Naive B cell (primary cell): ENCODE results near the gene KRTAP10-11. TPM values are rescaled to one million over a fixed set of nuclear protein-coding genes. Genes with fewer than 3 reads are reported as not detected.
A peak's percentile ranks its signal among the peaks of the same experiment; 100 is the strongest.
"Not testable (repeated sequence)": the region's sequence is repeated elsewhere in the genome, so short reads cannot be mapped to it uniquely, and the experiment has no call there.

ENCODE experiments used
- ATAC-seq, 2 donors: fragments of 150-1000 bp; cut with Tn5 transposase; 2 replicates each; pipeline ENCODE4 v1.10.0; 2021; ENCODE audit warnings: low read depth in 2 of 2, mild to moderate bottlenecking in 2 of 2, moderate library complexity in 2 of 2
- DNase-seq: peaks from one replicate; pipeline ENCODE4 v3.0.0; 2022
- H3K27ac Mint-ChIP-seq, 6 donors: one replicate each; pipeline ENCODE4 v1.8.0; 2020 to 2022; ENCODE audit warnings: mild to moderate bottlenecking in 6 of 6, mixed read lengths in 6 of 6, moderate library complexity in 5 of 6, inconsistent platforms in 2 of 6
- H3K27me3 Mint-ChIP-seq, 3 donors: one replicate each; pipeline ENCODE4 v1.8.0; 2021 to 2022; ENCODE audit warnings: mixed read lengths in 3 of 3, mild to moderate bottlenecking in 1 of 3
- H3K36me3 Mint-ChIP-seq, 2 donors: one replicate each; pipeline ENCODE4 v1.8.0; 2020 to 2022; ENCODE audit warnings: mixed read lengths in 2 of 2, inconsistent platforms in 1 of 2, mild to moderate bottlenecking in 1 of 2
- H3K4me1 Mint-ChIP-seq, 3 donors: one replicate each; pipeline ENCODE4 v1.8.0; 2020 to 2022; ENCODE audit warnings: mixed read lengths in 3 of 3, inconsistent platforms in 1 of 3, mild to moderate bottlenecking in 1 of 3, moderate library complexity in 1 of 3
- H3K4me3 Mint-ChIP-seq, 8 donors: one replicate each; pipeline ENCODE4 v1.8.0; 2020 to 2022; ENCODE audit warnings: mild to moderate bottlenecking in 8 of 8, mixed read lengths in 8 of 8, moderate library complexity in 8 of 8, inconsistent platforms in 2 of 8
- H3K9me3 Mint-ChIP-seq, 7 donors: one replicate each; pipeline ENCODE4 v1.8.0; 2020 to 2022; ENCODE audit warnings: mixed read lengths in 7 of 7, mild to moderate bottlenecking in 5 of 7, inconsistent platforms in 2 of 7, moderate library complexity in 1 of 7
- polyA plus RNA-seq, 6 donors: library from polyadenylated mRNA; unstranded; fragments of 300-500 nt; fragmentation: Illumina TruSeq; gene quantifications; one replicate each; pipeline ENCODE4 v1.2.3, GENCODE V29; 2021; ENCODE audit warnings: low read depth in 6 of 6

Gene KRTAP10-11
- polyA plus RNA-seq, 6 donors from 2014 or later, result not detected

DNA sequence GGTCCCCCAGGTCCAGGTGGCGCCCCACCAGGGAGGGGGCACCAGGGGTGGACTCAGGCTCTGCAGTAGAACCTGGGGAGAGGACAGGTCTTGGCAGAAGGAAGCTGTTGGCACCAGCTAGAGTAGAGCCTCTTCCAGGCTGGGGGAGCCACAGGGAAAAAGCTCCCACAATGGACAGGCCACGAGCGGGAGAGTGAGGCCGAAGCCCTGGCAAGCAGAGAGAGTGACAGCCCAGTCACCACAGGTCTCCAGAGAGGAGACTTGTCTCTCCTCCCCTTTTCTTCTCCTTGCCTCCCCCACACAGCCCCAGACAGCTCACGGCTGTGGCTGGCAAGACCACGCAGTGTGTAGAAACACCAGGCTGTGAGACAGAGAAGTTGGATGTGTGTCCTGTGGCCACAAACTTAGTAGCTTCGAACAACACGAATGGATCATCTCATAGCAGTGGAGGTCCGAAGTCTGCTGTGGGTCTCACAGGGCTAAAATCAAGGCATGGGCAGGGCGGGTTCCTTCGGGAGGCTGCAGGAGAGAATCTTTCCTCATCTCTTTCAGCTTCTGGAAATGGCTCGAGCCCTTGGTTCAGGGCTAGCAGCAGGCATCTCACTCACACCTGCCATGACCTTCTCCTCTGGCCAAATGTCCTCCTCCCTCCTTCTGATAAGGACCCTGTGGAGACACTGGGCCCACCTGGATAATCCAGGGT is 4.9 kb downstream of the KRTAP10-11 start:
- peaks cover 2 to 23% (median 10%) of the 10 kb centered on the region in 7 donors for H3K9me3 Mint-ChIP-seq
- peaks cover 0 to 22% (median 18%) of the 10 kb centered on the region in 3 donors for H3K27me3 Mint-ChIP-seq
- ATAC-seq (no peak), DNase-seq (no peak)
- H3K4me1 Mint-ChIP-seq, result peaks cover 0 to 2% (median 0%) of the 10 kb centered on the region in 3 donors
- H3K27ac Mint-ChIP-seq, result no peak overlapping the region
- peak overlapping the region in 1 of 8 donors; percentile 10 for H3K4me3 Mint-ChIP-seq
- peaks cover 0 to 3% of the 10 kb centered on the region in 2 donors for H3K36me3 Mint-ChIP-seq

DNA sequence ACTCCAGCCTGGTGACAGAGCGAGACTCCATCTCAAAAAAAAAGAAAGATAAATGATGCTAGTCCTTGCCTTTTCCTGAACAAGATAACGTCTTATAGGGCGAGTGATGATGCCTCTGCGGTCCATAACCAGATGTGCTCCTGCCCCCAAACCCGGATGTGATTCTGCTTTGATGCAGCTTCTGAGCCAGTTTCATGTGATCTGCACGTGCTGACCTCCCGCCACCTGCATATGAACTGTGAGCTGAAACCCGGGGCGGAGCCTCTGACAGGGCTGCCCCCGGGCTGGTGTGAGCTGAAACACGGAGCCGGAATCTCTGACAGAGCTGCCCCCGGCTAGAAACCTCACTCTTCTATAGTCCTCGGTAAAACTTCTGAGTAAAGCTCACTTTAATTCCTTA is 6.9 kb downstream of the KRTAP10-11 start:
- Mint-ChIP-seq H3K9me3 (peaks cover 11 to 43% (median 23%) of the 10 kb centered on the region in 7 donors), H3K27ac (no peak overlapping the region), H3K36me3 (peaks cover 6 to 23% of the 10 kb centered on the region in 2 donors), H3K27me3 (peaks cover 18 to 30% (median 20%) of the 10 kb centered on the region in 3 donors), H3K4me3 (no peak overlapping the region), H3K4me1 (peaks cover 0 to 2% (median 0%) of the 10 kb centered on the region in 3 donors)
- no peak for DNase-seq
- ATAC-seq, result no peak

DNA sequence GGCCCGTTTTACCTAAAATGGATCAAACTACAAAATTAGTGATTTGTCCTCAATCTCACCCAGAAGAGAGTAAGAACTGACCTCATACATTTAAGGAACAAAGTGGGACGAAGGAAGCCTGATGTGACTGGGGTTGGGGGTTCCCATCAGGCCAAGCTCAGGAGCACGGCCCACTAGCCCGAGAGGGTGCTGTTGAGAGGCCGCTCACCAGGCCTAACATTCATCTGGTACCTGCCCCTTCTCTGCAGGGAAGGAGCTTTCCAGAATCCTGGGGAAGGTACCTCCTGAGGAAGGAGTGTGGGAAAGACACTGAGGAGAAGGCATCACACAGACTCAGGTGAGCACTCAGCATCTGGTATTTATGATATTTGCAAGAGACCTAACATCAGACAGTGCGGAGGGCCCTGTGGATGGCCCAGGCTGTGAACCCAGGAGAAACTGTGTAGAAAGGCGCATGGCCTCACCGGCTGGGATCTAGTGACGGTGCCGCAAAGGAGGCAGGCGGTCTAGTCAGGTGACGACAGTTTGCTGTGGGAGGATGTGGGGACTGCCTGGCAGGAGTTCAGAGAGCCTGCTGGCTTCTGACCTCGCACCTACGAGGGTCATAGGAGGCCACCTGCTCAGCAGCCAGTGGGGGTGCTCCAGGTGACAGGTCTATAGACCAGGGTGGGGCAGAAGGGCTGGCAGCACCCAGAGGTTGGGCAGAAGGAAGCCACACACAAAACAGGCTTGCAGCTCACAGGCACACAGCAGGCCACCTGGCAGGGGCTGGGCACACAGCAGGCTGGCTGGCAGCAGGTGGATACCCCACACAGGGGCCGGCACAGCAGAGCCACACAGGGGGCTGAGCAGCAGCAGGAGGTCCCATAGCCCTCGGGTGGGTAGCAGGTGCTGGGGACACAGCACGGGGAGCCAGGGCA is 7.7 kb downstream of the KRTAP10-11 start:
- ATAC-seq (no peak), DNase-seq (no peak)
- H3K4me3 Mint-ChIP-seq, result no peak overlapping the region
- H3K27ac Mint-ChIP-seq, result no peak overlapping the region
- H3K9me3 Mint-ChIP-seq, result peaks cover 15 to 45% (median 27%) of the 10 kb centered on the region in 7 donors
- H3K27me3 Mint-ChIP-seq, result peaks cover 24 to 38% (median 25%) of the 10 kb centered on the region in 3 donors
- peaks cover 6 to 29% of the 10 kb centered on the region in 2 donors for H3K36me3 Mint-ChIP-seq
- H3K4me1 Mint-ChIP-seq, result peaks cover 0 to 2% (median 0%) of the 10 kb centered on the region in 3 donors

DNA sequence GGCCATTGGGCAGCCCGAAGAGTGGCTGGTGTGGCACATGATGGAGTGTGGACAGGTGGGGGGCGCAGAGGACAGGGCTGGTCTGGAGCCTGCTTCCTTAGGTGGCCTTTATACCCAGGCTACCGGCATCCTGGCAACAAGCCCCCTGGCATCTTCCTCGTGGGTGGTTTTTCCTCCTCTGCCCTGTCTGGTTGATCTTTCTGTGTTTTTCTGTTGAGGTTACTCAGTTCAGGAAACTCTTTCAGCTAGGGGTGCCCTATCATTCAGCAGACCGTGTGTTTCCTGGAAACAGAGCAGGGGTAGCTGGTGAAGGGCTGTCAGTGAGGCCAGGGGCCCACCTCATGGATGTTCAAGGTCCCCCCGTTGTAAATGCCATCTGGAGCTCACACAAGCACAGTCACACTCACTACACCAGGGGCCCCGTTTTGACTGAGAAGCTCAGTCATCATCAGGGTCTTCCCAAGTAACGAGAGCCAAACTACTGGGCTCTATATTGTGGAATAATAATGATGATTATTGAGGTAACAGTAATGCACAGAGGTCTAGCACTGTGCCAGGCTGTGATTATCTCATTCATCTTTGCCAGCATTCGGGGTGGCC is 8.5 kb downstream of the KRTAP10-11 start, which contains the start of gene KRTAP12-4:
Gene KRTAP12-4, minus strand, starts transcription at position 84 of the 600 bp plus-strand sequence. Its CDS starts 45 bp downstream, at position 39.
- H3K36me3 Mint-ChIP-seq, result peaks cover 7 to 29% of the 10 kb centered on the region in 2 donors
- DNase-seq, result no peak
- peaks cover 15 to 46% (median 27%) of the 10 kb centered on the region in 7 donors for H3K9me3 Mint-ChIP-seq
- H3K27ac Mint-ChIP-seq, result no peak within 1 kb of the TSS
- peaks cover 0 to 2% (median 0%) of the 10 kb centered on the region in 3 donors for H3K4me1 Mint-ChIP-seq
- no peak for ATAC-seq
- peaks cover 27 to 42% (median 29%) of the 10 kb centered on the region in 3 donors for H3K27me3 Mint-ChIP-seq
- no peak within 1 kb of the TSS for H3K4me3 Mint-ChIP-seq

DNA sequence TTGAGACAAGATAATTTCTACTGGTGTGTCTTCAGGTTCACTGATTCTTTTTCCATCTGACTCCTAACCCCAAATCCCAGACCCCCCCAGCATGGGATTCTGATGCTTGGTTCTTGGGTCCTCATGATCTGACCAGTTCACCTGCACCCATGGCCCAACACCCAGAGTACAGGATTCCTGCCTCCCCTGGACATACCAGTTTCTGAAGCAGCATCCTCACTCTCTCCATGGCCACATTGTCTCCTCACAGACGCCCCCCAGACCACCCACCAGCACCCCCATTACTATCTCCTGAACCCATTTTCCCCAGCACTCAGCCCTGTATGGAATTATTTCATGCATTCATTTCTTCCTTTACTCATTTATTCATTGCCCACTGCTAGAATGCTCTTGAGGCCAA is 10.7 kb downstream of the KRTAP10-11 start:
- DNase-seq (no peak), ATAC-seq (no peak)
- Mint-ChIP-seq H3K9me3 (peaks cover 15 to 49% (median 29%) of the 10 kb centered on the region in 7 donors), H3K27ac (no peak overlapping the region), H3K4me1 (peaks cover 0 to 2% (median 0%) of the 10 kb centered on the region in 3 donors), H3K27me3 (peaks cover 29 to 56% (median 32%) of the 10 kb centered on the region in 3 donors), H3K36me3 (peaks cover 10 to 29% of the 10 kb centered on the region in 2 donors), H3K4me3 (no peak overlapping the region)

DNA sequence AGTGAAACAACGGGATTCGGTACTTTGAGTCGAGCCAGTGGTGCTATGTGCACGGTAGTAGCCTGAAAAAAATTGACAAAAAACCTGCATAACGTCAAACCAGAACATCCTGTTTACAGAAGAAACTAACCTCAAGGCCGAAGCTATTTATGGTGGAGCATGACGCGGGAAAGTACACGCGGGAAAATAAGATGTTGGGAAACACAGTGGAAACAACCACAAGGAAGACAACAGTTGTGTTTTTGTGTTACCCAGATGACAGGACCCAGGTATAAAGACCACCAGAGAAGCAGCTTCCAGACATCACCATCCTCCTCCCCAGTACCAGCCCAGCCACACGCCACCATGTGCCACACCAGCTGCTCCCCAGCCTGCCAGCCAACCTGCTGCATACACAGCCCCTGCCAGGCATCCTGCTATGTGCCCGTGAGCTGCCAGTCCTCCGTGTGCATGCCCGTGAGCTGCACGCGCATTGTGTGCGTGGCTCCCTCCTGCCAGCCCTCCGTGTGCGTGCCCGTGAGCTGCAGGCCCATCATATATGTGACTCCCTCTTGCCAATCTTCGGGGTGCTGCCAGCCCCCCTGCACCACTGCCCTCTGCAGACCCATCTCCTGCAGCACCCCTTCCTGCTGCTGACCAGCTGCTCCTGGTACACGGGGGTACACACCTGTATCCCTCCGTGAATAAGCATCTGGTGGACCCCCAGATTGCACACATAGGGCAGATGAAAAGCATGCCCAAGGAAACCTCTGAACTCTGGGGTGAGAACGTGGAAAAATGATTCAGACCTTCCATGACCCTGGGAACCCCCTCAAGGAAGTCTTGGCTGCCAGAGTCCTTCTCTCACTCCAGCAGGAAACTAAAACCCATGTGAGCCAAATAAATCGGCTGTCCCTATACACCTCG is 11.7 kb downstream of the KRTAP10-11 start, which contains the start of gene KRTAP12-3:
Gene KRTAP12-3, plus strand, starts transcription at position 298 of the 906 bp plus-strand sequence. Its CDS starts 48 bp downstream, at position 346.
- DNase-seq (no peak), ATAC-seq (no peak)
- H3K4me3 Mint-ChIP-seq, result peak within 1 kb of the TSS in 1 of 8 donors; percentile 50
- H3K27me3 Mint-ChIP-seq, result peaks cover 32 to 56% (median 33%) of the 10 kb centered on the region in 3 donors
- peak within 1 kb of the TSS in 1 of 6 donors; percentile 73 for H3K27ac Mint-ChIP-seq
- H3K9me3 Mint-ChIP-seq, result peaks cover 16 to 55% (median 29%) of the 10 kb centered on the region in 7 donors
- H3K36me3 Mint-ChIP-seq, result peaks cover 10 to 29% of the 10 kb centered on the region in 2 donors
- H3K4me1 Mint-ChIP-seq, result peaks cover 0 to 2% (median 0%) of the 10 kb centered on the region in 3 donors

DNA sequence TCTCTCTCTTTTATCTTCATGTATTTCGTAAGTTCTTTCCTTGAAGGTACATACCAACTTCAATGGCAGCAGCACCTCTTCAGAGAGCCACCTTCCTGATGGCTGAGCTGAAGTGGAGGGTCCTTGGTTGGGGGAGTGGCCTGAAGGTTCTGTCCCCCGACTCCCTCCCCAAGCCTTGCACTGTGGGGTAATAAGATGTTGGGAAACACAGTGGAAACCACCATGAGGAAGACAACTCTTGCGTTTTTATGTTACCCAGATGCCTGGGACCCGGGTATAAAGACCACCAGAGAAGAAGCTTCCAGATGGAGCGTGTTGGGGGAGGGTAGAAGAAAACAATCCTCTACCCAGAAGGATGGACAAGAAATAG is 12.3 kb downstream of the KRTAP10-11 start:
- Mint-ChIP-seq H3K9me3 (peaks cover 16 to 55% (median 29%) of the 10 kb centered on the region in 7 donors), H3K4me1 (no peaks in the 10 kb centered on the region), H3K27me3 (peaks cover 32 to 54% (median 33%) of the 10 kb centered on the region in 3 donors), H3K36me3 (peaks cover 10 to 29% of the 10 kb centered on the region in 2 donors), H3K27ac (no peak overlapping the region), H3K4me3 (peak overlapping the region in 1 of 8 donors; percentile 50)
- no peak for ATAC-seq
- DNase-seq, result no peak

DNA sequence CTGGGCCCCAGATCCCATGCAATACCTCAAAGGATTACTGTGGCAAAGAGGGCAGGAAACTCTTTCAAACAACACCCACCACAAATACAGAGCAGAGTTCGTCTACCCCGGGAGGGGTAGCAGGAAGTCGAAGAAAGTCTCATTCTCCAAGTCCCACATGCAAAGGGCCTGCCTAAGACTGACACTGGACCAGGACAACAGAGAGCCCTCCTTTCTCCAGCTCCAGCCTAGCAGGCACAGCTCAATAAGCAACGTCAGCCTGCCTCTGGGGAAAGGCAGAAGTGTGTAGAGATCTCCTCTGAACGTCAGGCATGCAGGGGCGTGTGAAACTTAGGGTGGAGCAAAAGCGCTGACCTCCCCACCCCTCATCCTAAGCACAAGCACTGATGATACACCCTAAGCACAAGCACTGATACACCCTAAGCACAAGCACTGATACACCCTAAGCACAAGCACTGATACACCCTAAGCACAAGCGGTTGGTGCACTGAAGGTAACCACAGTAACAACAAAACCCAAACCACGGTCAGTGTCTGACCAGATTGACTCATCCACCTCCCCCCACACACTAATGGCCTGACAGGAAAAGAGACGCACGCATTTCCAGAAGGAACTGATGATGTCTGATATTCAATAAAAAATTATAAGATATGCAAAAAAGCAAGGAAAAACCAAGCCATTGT is 12.8 kb downstream of the KRTAP10-11 start:
- Mint-ChIP-seq H3K36me3 (peaks cover 10 to 29% of the 10 kb centered on the region in 2 donors), H3K4me3 (no peak overlapping the region), H3K9me3 (peaks cover 16 to 55% (median 31%) of the 10 kb centered on the region in 7 donors), H3K27me3 (peaks cover 32 to 49% (median 33%) of the 10 kb centered on the region in 3 donors), H3K4me1 (no peaks in the 10 kb centered on the region), H3K27ac (no peak overlapping the region)
- DNase-seq (no peak), ATAC-seq (no peak)

DNA sequence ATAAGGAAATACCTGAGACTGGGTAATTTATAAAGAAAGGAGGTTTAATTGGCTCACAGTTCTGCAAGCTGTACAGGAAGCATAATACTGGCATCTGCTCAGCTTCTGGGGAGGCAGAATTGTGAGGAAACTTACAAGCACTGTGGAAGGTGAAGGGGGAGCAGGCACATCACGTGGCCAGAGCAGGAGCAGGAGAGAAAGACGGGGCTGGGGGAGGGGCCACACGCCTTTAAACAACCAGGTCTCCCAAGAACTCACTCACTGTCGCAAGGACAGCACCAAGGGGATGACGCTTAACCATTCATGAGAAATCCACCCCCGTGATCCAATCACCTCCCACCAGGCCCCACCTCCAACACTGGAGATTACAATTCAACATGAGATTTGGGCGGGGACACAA is 15.4 kb downstream of the KRTAP10-11 start:
- not testable (repeated sequence) for H3K4me1 Mint-ChIP-seq, ATAC-seq, H3K4me3 Mint-ChIP-seq, DNase-seq, H3K27ac Mint-ChIP-seq
- Mint-ChIP-seq H3K27me3 (peaks cover 35 to 57% (median 54%) of the 10 kb centered on the region in 3 donors), H3K36me3 (peaks cover 14 to 22% of the 10 kb centered on the region in 2 donors), H3K9me3 (peaks cover 9 to 50% (median 27%) of the 10 kb centered on the region in 7 donors)

DNA sequence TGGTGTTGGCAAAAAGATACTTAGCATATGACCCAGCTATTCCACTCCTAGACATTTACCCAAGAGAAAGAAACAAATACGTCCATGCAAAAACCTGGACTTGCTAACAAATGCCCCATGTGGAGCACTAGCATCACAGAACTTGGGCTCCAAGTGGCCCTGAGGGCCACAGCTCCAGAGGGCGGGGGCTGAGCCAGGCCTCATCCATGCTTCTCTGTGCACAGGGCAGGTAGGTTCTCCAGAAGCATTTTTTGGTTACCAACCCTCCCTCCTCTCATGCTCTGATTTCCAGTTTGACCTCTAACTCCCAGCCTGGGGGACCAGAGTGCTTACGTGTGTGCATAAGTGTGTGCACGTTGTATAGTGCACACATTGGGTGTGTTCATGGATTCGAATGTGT is 18.5 kb downstream of the KRTAP10-11 start:
- Mint-ChIP-seq H3K4me1 (no peaks in the 10 kb centered on the region), H3K36me3 (peaks cover 11 to 12% of the 10 kb centered on the region in 2 donors), H3K27me3 (peaks cover 19 to 56% (median 53%) of the 10 kb centered on the region in 3 donors), H3K27ac (no peak overlapping the region), H3K9me3 (peaks cover 7 to 55% (median 20%) of the 10 kb centered on the region in 7 donors), H3K4me3 (no peak overlapping the region)
- ATAC-seq, result no peak
- no peak for DNase-seq

DNA sequence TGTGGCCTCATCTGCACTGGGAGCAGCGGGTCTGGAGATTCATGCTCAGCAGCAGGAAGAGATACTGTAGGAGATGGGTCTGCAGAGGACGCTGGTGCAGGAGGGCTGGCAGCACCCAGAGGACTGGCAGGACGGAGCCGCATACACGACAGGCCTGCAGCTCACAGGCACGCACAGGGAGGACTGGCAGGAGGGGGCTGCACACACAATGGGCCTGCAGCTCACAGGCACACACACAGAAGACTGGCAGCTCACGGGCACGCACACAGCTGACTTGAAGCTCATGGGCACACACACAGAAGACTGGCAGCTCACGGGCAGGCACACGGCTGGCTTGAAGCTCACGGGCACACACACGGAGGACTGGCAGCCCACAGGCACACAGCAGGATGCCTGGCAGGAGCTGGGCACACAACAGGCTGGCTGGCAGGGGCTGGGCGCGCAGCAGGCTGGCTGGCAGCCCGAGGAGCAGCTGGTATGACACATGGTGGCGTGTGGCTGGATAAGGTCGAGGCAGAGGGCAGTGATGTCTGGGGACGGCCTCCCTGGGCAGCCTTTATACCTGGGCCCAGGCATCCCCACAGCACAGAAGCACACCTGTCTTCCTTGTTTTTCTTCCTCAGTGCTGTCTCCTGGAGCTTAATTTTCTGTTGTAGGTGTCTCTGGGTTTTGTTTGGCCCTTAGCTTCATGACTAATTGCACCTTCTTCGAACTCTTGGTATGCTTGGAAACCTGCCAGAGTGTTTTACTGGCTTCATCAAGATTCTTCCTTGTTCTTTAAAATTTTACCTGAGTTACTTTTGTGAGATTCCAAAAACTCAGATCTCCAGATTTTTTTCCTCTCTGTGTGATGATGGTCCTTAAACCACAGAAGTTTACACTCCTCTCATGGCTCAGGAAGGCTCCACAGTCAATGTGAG is 20.4 kb downstream of the KRTAP10-11 start, which contains the start of gene KRTAP12-2:
Gene KRTAP12-2, minus strand, starts transcription at position 527 of the 920 bp plus-strand sequence. Its CDS starts 41 bp downstream, at position 486.
- DNase-seq, result no peak
- H3K27me3 Mint-ChIP-seq, result peaks cover 24 to 45% (median 45%) of the 10 kb centered on the region in 3 donors
- H3K4me1 Mint-ChIP-seq, result no peaks in the 10 kb centered on the region
- H3K9me3 Mint-ChIP-seq, result peaks cover 12 to 68% (median 34%) of the 10 kb centered on the region in 7 donors
- ATAC-seq, result no peak
- H3K4me3 Mint-ChIP-seq, result no peak within 1 kb of the TSS
- H3K36me3 Mint-ChIP-seq, result peaks cover 10 to 11% of the 10 kb centered on the region in 2 donors
- H3K27ac Mint-ChIP-seq, result peak within 1 kb of the TSS in 1 of 6 donors; percentile 34
